ENCODE data around the gene BIRC2.
"Not testable (repeated sequence)": the region's sequence is repeated elsewhere in the genome, so short reads cannot be mapped to it uniquely, and the experiment has no call there.

BIRC2 gene

DNA sequence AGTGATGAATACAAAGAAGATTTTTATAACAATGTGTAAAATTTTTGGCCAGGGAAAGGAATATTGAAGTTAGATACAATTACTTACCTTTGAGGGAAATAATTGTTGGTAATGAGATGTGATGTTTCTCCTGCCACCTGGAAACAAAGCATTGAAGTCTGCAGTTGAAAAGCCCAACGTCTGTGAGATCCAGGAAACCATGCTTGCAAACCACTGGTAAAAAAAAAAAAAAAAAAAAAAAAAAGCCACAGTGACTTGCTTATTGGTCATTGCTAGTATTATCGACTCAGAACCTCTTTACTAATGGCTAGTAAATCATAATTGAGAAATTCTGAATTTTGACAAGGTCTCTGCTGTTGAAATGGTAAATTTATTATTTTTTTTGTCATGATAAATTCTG is 24.5 kb upstream of the BIRC2 start:
- DNase-seq (ENCODE audit: low read depth in 3 of 3, low spot score in 1 of 3): no peak

DNA sequence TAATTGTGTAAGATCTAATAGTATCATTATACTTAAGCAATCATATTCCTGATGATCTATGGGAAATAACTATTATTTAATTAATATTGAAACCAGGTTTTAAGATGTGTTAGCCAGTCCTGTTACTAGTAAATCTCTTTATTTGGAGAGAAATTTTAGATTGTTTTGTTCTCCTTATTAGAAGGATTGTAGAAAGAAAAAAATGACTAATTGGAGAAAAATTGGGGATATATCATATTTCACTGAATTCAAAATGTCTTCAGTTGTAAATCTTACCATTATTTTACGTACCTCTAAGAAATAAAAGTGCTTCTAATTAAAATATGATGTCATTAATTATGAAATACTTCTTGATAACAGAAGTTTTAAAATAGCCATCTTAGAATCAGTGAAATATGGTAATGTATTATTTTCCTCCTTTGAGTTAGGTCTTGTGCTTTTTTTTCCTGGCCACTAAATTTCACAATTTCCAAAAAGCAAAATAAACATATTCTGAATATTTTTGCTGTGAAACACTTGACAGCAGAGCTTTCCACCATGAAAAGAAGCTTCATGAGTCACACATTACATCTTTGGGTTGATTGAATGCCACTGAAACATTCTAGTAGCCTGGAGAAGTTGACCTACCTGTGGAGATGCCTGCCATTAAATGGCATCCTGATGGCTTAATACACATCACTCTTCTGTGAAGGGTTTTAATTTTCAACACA is 23.3 kb upstream of the BIRC2 start:
- no peak for DNase-seq (ENCODE audit: low read depth in 3 of 3, low spot score in 1 of 3)

DNA sequence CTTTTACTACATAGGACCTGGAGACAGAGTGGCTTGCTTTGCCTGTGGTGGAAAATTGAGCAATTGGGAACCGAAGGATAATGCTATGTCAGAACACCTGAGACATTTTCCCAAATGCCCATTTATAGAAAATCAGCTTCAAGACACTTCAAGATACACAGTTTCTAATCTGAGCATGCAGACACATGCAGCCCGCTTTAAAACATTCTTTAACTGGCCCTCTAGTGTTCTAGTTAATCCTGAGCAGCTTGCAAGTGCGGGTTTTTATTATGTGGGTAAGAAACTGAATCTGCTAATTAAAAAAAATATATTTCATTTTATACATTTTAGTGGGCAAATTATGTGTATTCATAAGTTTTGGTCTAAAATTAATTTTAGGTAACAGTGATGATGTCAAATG is 21.9 kb upstream of the BIRC2 start:
- DNase-seq (ENCODE audit: low read depth in 3 of 3, low spot score in 1 of 3): no peak

DNA sequence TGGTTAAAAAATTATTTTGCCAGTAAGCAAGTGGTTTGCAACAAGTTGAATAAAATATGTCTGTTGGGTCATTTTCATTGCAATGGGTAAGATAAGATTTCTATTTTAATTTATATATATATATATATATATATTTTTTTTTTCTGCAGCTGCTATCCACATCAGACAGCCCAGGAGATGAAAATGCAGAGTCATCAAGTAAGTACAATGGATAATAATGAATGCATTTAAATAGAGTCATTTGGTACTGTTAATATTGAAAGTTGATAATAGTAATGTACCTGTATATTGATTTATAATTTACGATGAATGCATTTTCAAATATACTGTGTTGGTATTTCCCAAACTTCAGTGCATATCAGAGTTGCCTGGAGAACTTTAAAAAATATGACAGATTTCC is 18.3 kb upstream of the BIRC2 start:
- DNase-seq (ENCODE audit: low read depth in 3 of 3, low spot score in 1 of 3): no peak

DNA sequence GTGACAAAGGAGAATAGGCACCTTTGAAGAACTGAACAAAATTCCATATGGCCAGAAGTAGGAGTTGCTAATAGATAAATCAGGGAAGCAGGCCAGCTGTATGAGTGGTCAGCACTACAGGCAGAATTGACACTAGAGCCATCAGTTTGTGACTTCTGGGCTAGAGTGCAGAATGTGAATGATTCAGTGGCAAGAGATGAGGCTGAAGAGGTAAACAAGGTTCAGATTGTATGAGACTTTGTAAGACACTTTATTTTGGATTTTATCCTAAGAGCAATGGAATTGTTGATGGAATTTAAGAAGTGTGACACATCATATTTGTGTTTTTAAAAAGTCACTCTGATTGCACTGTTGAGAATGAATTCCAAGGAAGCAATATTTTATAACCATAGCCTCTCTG is 16.8 kb upstream of the BIRC2 start:
- no peak for DNase-seq (ENCODE audit: low read depth in 3 of 3, low spot score in 1 of 3)

DNA sequence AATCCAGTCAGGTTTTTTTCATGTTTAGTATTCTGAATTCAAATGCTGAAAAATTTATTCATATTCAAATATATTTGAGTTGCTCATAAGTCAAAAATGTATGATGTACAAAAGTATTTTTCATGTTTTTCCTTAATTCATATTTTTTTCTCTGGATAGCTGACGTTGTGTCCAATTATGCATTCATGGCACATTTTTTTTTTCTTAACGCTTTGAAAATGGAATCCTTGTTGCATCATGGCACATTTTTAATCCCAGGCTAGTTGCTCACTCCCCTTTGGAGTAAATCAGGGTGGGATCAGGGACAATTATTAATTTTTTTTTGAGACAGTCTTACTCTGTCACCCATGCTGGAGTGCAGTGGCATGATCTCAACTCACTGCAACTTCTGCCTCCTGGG is 15.7 kb upstream of the BIRC2 start:
- no peak for DNase-seq (ENCODE audit: low read depth in 3 of 3, low spot score in 1 of 3)

DNA sequence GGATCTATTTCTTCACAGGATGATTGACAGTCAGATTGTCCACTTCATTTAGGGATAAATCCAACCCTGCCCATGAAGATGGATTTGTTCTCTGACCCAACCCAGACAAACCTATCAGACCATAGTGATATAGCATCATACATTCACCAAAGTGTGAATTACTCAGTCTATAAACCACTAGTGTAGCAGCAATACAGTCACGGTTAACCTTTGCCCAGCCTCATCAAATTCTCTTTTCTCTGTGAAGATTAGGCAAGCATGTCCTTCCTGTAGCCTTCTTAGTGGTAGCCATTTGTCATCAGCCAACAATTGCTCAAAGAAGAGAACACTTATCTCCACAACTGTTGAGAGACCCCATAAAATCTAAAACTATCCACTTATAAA is 14.4 kb upstream of the BIRC2 start:
- no peak for DNase-seq (ENCODE audit: low read depth in 3 of 3, low spot score in 1 of 3)

DNA sequence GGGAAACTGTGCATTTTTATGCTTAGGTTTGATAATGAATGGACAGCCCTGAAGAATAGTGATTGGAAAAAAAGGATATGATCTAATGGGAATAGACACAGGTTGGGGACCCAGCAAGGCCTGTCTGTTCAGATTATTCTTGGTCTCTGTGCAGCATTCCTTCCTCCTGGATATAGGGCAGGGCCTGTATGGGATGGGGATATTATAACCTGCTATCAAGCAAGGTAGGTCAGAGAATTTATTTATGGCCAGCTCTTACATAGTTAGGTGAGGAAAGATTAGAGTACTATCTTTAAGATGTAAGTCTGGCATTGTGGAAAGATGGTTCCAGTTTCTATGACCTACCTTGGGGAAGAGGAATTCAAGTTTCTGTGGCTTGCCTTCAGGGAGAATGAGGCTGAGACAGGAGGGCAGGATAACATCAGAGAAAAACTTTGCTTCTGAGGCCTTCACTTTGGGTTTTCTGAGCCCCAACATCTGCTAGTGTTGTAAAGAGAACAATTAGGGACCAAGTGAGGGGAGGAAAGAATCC is 8.5 kb upstream of the BIRC2 start:
- DNase-seq (ENCODE audit: low read depth in 3 of 3, low spot score in 1 of 3): no peak

DNA sequence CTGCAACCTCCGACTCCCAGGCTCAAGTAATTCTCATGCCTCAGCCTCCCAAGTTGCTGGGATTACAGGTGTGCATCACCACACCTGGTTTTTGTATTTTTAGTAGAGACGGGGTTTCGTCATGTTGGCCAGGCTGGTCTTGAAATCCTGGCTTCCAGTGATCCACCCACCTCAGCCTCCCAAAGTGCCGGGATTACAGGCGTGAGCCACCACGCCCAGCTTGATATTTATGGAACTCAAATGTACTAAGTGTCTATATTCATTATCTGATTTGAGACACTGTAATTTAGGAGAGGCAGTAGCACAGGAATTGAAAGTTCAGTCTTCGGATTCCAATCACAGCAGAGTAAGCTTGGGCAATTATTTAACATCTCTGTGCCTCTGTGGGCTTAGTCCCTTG is 5.7 kb upstream of the BIRC2 start:
- not testable (repeated sequence) for DNase-seq (ENCODE audit: low read depth in 3 of 3, low spot score in 1 of 3)

DNA sequence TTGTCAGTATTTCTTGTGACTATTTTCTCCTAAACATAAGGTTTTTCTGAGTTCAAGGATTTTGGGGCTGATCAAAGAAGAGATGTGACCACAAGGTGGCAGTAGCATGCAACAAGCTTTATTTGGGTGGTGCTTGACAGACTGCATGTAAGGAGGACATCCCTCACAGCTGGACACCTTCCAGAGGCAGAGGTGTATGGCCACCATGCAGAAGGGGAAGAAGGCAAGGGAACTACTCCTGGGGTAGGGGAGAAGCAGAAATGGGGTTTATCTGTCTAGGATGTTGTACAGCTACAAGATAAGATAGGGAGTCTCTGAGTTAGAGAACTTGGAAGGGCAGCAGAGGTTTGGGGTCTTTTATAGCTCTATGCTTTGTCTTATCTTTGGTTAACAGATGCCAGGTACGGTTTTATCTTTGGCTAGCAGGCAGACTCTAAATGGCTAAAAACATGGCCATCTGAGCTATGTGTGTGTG is 5.1 kb upstream of the BIRC2 start:
- DNase-seq (ENCODE audit: low read depth in 3 of 3, low spot score in 1 of 3): peak in 1 of 3 donors; percentile 46

DNA sequence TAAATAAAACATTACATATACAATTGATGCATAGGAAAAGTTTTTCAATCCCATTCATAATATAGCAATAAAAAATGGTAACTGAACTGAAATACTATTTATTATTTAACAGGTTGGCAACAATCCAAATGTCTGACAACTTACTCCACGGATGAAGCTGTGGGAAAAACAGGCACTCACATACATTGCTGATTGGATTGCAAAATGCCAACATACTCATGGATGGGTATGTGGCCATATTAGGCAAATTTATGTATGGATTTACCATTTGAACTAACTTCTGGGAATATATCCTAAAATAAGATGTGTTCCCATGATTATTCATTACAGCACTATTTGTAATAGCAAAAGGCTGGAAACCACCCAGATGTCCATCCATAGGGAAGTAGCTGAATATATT is 3.2 kb upstream of the BIRC2 start:
- DNase-seq (ENCODE audit: low read depth in 3 of 3, low spot score in 1 of 3): no peak

DNA sequence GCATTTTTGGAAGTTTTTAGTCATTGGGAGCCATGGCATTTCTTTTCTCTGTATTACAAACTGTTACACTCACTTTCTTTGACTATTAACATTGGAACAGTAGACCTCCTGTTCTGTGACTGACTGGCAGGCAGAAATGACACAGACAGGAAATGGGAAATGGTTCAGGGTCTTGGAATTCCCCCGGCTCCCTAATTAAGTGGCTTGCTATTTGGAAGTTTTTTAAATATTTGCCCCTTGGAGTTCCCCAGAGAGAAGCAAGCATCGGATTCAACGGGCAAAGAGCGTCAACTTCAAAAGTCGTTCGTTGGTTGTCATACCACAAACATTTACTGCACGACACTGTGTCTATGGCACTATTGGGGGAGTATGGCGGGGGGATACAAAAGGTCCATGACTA is 1.1 kb upstream of the BIRC2 start:
- DNase-seq (ENCODE audit: low read depth in 3 of 3, low spot score in 1 of 3): no peak

DNA sequence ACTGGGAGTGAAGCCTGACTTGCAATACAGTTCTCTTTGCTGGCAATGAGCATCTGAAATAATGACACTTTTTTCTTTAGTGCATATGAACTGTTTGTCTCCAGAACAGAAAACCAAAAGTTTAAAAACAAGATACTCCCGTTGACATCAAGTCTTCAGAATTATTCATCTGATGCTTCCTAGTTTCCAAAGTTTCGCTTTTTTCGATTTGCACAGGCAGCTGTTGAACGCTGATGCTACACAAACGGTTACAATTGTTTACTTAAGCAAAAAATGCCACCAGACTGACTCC is 612 bp upstream of the BIRC2 start:
- DNase-seq (ENCODE audit: low read depth in 3 of 3, low spot score in 1 of 3): no peak

DNA sequence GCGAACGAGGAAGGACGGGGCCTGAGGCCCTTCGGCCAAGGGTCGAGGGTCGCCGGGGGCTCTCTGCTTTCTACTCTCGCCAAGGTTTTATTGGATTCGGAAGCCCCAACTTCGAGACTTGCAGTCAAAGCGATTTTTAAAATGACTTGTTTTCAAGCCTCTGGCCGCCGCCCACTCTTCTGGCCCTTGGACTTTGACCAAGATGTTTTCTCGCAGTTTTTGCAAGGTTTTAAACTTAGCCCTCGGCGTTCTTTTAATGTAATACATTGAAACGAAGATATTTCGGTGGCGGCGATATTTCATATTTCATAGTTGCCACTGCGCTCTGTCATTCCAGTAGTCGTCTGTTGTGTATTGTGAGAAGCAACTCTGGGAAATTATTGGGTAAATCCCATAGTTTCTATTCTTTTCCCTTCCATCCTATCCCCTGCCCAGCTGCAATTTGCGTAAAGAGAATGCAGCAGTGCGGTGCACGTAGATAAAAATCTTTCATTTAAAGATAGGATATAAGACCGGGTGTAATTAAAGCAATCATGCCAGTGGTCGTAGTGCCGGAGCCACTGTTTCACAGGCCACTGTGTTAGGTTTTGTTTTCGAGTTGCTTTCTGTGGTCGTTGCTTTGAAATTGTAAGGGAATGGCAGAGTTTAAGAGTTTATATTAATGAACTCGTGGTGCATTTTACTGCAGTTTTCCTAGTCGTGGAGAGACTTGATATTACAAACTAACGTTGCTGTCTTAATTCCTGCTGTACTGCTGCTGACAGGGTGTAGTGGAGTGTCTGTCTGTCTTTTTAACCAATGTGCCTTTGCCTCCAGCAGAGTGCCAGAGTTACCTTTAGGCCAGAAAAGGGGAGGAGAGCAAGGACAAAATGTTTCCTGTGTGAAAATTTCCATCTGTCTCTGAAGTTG is 702 bp downstream of the BIRC2 start:
- no peak for DNase-seq (ENCODE audit: low read depth in 3 of 3, low spot score in 1 of 3)

DNA sequence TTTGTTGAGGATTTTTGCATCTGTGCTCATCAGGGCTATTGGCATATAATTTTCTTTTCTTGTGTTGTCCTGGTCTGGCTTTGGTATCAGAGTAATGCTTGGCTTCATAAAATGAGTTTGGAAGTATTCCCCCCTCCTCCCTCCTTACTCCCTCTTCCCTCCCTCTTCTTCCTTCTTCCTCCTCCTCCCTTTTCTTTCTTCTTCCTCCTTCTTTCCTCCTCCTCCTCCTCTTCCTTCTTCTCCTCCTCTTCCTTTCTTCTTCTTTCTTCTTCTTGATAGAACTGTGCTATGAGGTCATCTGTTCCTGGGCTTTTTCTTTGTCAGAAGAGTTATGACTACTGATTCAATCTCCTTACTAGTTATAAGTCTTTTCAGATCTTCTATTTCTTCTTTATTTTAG is 10.1 kb downstream of the BIRC2 start:
- DNase-seq (ENCODE audit: low read depth in 3 of 3, low spot score in 1 of 3): no peak

DNA sequence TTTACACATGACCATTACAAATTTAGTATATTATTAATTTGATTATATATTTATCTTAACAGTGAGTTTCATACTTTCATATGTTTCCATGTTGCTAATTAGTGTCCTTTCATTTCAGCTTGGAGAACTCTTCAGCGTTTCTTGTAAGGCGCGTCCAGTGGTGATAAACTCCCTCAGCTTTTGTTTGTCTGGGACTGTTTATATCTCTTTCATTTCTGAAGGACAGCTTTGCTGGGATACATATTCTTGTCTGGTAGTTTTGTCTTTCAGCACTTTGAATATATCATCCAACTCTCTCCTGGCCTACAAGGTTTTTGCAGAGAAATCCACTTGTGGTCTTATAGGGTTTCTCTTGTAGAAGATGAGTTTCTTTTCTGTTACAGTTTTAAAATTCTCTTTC is 12.4 kb downstream of the BIRC2 start:
- no peak for DNase-seq (ENCODE audit: low read depth in 3 of 3, low spot score in 1 of 3)

DNA sequence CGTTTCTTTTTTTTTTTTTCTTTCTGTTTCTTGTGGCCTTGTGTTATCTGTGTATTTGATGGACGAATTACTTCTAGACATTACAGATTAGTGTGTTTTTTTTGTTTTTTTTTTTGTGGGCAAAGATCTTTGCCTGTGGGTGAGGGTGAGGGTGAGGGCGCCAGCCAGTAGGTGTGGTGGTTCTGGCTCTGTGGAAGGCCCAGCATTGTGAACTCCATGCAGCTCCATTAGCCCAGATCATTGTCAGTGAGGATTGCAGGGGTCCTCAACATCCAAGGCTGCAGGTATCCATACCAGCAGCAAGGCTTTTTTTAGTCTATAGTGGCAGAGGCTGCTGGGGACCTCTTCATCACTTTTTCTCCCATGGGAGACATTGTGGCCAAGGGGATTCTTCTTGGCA is 13.7 kb downstream of the BIRC2 start:
- no peak for DNase-seq (ENCODE audit: low read depth in 3 of 3, low spot score in 1 of 3)

DNA sequence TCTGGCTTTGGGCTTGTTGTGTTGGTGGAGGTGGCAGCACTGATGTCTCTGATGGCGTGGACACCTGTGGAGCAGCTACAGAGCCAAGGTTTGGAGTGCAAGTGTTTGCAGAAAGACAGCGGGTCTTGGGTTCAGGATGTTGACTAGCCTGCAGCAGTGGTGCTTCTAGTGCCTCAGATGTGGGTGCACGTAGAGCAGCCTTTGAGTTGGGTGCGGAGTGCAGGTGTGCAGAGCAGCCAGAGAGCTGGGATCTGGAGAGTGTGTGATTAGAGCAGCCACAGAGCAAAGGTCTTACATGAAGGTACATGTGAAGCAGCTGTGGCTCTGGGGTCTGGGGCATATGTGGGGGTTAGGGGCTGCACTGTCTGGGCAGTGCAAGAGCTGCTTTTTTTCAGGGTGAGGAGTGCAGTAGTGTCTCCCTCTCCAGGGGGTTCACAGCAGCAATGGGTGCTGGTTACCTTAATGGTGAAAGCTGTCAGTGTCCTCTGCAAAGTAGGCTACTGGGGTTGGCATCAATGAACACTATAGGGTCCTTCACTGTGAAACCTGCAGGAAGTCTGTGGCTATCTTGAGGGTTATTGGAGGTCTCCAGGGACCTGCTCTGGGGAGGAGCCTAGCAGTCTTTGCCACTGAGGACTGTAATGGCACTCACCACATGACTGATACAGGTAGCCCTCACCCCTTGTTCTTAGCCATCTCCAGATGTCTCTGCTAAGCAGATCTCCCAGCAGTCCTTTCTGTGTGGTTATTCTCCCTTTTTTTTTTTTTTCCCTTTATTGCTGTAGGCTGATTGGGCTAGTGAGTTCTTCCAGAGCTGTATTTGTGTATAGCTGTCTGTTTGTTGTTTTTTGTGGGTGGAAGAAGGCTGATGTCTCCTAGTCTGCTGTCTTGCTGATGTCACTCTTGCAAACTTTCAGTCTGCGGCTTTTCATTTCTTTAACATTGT is 14.3 kb downstream of the BIRC2 start:
- no peak for DNase-seq (ENCODE audit: low read depth in 3 of 3, low spot score in 1 of 3)

DNA sequence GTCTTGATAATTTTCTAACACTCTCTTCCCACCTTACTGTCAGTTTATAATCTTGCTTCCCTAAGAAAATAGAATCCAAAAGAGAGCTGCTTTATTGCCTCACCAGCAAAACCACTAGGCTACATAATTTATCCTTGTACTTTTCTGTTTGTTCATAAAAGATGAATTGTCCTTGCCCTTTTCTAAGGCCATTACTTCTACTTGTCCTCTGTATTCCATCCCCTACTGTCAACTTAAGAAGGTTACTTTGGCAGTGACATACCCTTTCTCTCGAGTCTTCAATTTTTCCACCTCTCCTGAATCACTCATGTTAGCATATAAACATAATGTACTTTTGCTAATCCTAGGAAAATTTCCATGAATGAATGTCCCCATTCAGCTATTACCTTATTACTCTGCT is 18.0 kb downstream of the BIRC2 start:
- DNase-seq (ENCODE audit: low read depth in 3 of 3, low spot score in 1 of 3): no peak

DNA sequence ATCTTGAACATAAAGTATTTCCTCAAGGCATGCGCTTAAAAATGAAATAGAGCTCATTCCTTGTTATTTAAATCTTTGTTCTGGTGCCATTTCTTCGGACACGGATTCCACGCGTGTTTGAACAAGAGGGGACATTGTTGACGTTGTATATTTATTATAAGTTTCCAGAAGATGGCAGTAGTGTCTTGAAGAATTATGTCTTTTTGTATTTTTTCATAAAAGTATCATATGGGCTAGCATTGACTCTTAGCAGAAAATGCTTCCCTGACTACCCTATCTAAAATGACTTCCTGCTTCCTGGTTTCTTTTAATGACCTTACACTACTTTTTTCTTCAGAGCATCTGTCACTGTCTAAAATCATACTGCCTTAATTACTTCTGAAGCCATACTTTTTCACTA is 20.4 kb downstream of the BIRC2 start:
- DNase-seq (ENCODE audit: low read depth in 3 of 3, low spot score in 1 of 3): no peak

DNA sequence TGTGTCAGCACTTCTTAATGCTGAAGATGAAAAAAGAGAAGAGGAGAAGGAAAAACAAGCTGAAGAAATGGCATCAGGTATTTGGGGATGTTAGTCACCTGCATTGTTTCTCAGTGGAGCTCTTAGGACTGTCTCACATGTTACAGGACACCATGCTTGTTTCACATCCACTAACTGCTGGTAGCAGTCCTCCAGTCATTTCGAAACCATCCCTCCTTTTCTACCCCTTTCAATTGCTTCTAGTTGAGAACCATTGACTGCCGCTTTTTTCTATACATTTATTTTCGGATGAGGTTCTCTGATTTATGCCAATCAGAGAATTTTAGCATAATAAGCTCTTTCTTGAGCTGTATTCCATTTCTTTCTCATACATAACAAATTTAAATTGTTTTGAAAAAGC is 21.5 kb downstream of the BIRC2 start:
- DNase-seq (ENCODE audit: low read depth in 3 of 3, low spot score in 1 of 3): no peak
